Ishikawa (cell line): Measurements from ENCODE around the gene ZGRF1.

Experiments
- CEBPB ChIP-seq: IDR thresholded peaks from 2 replicates; pipeline ENCODE4 v1.6.1; 2012
- CREB1 ChIP-seq: IDR thresholded peaks from 2 replicates; pipeline ENCODE4 v1.6.1; 2012; ENCODE audit warnings: low read depth
- EGR1 ChIP-seq: IDR thresholded peaks from 2 replicates; pipeline ENCODE4 v1.6.1; 2012
- EP300 ChIP-seq: IDR thresholded peaks from 2 replicates; pipeline ENCODE4 v1.6.1; 2012; ENCODE audit warnings: borderline replicate concordance
- FOXM1 ChIP-seq: IDR thresholded peaks from 2 replicates; pipeline ENCODE4 v1.6.1; 2012; ENCODE audit warnings: low read depth, borderline replicate concordance
- NFIC ChIP-seq: IDR thresholded peaks from 2 replicates; pipeline ENCODE4 v1.6.1; 2012
- RAD21 ChIP-seq: IDR thresholded peaks from 2 replicates; pipeline ENCODE4 v1.6.1; 2012; ENCODE audit warnings: low read depth
- TAF1 ChIP-seq: IDR thresholded peaks from 2 replicates; pipeline ENCODE4 v1.6.1; 2012; ENCODE audit warnings: low read depth, mild to moderate bottlenecking
- TCF12 ChIP-seq: IDR thresholded peaks from 2 replicates; pipeline ENCODE4 v1.6.1; 2012; ENCODE audit warnings: low read depth
- TEAD4 ChIP-seq: IDR thresholded peaks from 2 replicates; pipeline ENCODE4 v1.6.1; 2012
- YY1 ChIP-seq: IDR thresholded peaks from 2 replicates; pipeline ENCODE4 v1.6.1; 2012; ENCODE audit warnings: low read depth
- ZBTB7A ChIP-seq: IDR thresholded peaks from 2 replicates; pipeline ENCODE4 v1.6.1; 2012; ENCODE audit warnings: low read depth
- TF ChIP-seq, protein P1 (sequence below): IDR thresholded peaks from 2 replicates; pipeline ENCODE4 v1.6.1; 2012; ENCODE audit warnings: low read depth, mild to moderate bottlenecking
- TF ChIP-seq, protein P2 (sequence below): IDR thresholded peaks from 2 replicates; pipeline ENCODE4 v1.6.1; 2012
- TF ChIP-seq, protein P3 (sequence below): IDR thresholded peaks from 2 replicates; pipeline ENCODE4 v1.6.1; 2012

The ZGRF1 gene

DNA sequence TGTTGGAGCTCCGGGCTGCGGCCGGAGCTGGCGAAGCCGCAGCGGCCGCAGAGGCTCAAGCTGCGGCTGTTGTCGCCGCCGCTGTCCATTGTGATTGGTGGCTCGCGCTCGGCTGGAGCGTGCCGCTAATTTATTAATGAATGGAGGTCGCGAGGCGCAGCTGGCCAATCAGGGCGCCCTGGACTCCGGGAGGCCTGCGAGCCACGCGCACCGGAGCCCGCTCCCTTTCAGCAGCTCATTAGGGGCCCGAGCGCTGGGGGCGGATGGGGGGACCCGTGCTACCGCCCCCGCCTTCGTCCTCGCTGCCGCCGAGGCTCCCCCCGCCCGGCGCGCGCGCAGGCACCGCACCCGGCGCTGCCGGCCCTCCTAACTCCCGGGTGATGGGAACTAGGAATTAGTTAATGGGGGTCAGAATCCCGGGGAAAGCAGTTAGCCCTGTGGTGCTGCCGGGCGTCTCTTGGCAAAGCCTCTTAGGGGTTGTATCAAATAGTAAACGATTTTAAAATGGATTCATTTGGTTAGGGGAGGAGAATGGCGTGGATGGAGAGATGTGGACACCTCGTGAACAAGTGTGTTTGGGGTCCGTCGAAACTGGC, 120.1 kb downstream of the ZGRF1 start:
- TF ChIP-seq EGR1 (peak; percentile 47; the same call in 1 of the 2 replicates), TCF12 (peak; percentile 60; the same call in 1 of the 2 replicates), ZBTB7A (no peak), EP300 (no peak), CREB1 (no peak), TEAD4 (no peak), YY1 (no peak), FOXM1 (no peak), RAD21 (no peak), CEBPB (no peak), NFIC (peak; percentile 27)
- TF ChIP-seq, protein P1, sequence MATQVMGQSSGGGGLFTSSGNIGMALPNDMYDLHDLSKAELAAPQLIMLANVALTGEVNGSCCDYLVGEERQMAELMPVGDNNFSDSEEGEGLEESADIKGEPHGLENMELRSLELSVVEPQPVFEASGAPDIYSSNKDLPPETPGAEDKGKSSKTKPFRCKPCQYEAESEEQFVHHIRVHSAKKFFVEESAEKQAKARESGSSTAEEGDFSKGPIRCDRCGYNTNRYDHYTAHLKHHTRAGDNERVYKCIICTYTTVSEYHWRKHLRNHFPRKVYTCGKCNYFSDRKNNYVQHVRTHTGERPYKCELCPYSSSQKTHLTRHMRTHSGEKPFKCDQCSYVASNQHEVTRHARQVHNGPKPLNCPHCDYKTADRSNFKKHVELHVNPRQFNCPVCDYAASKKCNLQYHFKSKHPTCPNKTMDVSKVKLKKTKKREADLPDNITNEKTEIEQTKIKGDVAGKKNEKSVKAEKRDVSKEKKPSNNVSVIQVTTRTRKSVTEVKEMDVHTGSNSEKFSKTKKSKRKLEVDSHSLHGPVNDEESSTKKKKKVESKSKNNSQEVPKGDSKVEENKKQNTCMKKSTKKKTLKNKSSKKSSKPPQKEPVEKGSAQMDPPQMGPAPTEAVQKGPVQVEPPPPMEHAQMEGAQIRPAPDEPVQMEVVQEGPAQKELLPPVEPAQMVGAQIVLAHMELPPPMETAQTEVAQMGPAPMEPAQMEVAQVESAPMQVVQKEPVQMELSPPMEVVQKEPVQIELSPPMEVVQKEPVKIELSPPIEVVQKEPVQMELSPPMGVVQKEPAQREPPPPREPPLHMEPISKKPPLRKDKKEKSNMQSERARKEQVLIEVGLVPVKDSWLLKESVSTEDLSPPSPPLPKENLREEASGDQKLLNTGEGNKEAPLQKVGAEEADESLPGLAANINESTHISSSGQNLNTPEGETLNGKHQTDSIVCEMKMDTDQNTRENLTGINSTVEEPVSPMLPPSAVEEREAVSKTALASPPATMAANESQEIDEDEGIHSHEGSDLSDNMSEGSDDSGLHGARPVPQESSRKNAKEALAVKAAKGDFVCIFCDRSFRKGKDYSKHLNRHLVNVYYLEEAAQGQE, result peak; percentile 37
- TF ChIP-seq, protein P2, sequence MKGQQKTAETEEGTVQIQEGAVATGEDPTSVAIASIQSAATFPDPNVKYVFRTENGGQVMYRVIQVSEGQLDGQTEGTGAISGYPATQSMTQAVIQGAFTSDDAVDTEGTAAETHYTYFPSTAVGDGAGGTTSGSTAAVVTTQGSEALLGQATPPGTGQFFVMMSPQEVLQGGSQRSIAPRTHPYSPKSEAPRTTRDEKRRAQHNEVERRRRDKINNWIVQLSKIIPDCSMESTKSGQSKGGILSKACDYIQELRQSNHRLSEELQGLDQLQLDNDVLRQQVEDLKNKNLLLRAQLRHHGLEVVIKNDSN, result no peak
- TF ChIP-seq, protein P3, sequence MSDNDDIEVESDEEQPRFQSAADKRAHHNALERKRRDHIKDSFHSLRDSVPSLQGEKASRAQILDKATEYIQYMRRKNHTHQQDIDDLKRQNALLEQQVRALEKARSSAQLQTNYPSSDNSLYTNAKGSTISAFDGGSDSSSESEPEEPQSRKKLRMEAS, result peak; percentile 57; the same call in 1 of the 2 replicates

DNA sequence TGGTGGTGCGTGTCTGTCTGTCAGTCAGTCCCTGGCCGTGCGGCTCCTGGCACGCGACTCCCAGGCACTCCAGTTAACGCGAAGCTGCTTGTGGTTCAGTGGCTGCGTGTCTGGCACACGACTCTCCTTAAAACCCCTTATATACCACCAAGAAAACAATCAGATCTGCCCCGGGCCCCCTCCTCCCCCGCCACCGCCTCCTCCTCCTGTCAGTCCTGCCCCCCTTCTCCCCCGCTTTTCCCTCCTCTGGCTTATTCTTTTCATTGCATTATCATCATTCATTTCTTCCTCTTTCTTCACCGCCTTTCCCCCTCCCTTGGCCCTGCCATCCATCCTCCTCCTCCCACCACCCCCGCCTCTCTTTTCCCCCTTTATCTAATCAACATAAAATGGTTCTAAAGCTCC, 120.6 kb downstream of the ZGRF1 start, which contains the start of gene NEUROG2:
Gene NEUROG2 (minus strand): TSS at position 115 of the 405 bp plus-strand sequence. CDS start 705 bp downstream, outside the sequence.
- TF ChIP-seq FOXM1, result no peak
- TF ChIP-seq, protein P3, result peak; percentile 67; the same call in 1 of the 2 replicates

DNA sequence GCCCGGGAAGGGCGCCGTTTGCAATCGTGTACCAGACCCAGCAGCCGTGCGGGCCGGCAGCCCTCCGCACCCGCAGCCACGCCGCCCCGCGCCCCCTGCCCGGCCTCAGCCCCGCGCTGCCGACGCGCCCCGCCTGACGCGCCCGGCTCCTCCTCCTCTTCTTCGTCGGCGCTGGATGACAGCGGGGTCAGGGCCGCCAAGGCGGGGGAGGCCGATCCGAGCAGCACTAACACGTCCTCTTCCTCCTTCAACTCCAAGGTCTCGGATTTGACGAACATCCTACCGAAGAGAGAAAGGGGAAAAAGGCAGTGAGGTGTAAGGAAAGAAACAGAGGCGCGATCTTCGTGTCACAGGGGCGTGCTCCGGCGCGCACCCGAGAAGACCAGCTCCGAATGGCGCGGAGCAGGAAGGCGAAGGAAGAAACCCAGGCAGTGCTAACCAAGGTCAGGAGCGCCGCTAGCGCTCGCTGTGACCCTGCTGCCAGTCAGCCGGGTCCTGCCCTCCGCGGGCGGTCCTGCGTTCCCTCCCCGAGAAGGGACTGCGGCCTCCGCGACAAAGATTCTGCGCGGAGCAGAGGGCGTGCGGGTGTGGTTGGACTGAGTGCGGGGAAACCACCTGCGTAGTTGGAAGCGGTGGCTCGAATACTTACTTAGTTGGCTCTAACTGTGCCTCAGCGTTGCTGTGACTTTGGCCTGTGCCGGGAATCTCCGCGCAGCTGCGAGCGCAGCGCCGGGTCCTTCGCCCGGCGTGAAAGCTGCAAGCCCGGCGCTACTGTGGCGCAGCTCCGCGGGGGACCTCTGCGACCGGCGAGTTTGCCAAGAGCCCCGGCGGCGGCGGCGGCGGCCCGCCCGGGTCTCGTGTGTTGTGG, 121.3 kb downstream of the ZGRF1 start:
- TF ChIP-seq CREB1 (no peak), YY1 (no peak), NFIC (peak; percentile 34; the same call in 1 of the 2 replicates), ZBTB7A (no peak), TEAD4 (no peak), CEBPB (no peak), FOXM1 (no peak), TAF1 (no peak)
- TF ChIP-seq, protein P2, result no peak
- TF ChIP-seq, protein P3, result peak; percentile 63
- TF ChIP-seq, protein P1, result no peak

DNA sequence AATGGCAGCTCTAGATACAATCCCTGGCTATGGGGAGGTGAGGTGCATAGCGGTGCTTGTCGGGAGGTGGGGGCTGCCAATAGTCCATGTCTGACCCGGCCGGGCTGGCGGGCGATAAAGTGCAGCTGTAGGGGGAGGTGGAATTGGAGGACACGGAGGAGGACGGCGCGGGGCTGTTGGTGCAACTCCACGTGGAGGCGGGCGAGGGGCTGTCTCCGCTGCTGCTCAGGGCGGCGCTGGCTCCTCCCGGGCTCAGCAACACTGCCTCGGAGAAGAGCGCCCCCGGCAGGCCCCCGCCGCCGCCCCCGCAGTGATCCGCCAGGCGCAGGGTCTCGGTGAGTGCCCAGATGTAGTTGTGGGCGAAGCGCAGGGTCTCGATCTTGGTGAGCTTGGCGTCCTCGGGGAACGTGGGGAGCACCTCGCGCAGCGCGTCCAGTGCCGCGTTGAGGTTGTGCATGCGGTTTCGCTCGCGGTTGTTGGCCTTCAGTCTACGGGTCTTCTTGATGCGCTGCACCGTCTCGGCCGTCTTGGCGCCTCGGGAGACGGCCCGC, 122.0 kb downstream of the ZGRF1 start:
- no peak for TF ChIP-seq TEAD4
- TF ChIP-seq, protein P1, result no peak
- TF ChIP-seq RAD21, result no peak
- TF ChIP-seq CEBPB, result no peak
